ENCODE measurements around the gene SARNP.

SARNP gene

DNA sequence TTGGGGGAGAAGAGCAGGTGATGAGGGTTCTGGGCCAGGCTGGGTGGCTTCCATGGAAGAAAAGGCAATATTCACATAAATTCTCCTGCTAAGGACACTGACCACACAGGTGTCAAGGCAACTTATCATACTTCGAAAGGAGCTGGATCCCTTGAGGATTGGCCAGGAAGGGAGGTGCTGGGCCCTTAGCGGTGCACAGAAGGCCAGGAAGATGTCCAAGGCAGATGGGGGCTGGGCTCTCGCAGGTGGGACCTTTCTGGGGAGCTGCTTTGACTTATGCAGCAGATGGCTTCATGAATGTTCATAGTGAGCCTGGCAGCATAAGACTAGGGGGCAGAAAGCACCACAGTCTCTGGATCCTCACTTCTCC, 92.6 kb downstream of the SARNP start:
- no peak for DNase-seq (ENCODE audit: low read depth in 2 of 2)

DNA sequence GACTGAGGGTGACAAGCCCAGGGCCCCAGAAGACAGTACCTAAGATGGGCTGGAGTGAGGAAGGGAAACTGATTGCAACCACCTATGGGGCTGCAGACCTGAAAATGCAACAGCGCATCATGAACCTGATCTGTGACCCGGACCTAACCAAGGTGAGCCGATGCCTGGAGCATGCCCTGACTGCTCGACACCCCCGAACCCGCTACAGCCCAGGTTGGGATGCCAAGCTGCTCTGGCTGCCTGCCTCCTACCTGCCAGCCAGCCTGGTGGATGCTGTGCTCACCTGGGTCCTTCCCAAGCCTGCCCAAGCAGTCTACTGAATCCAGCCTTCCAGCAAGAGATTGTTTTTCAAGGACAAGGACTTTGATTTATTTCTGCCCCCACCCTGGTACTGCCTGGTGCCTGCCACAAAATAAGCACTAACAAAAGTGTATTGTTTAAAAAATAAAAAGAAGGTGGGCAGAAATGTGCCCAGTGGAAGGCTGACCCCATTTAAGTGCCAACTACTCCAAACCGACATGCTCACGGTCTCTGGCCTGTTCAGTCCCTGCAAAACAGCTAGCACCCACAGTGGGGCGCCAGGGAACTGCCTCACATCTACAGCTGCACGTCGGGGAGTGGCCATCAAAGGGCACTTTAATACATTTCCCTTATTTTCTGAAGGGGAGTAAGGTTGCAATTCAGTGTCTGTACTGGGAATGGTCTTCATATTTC, 93.1 kb downstream of the SARNP start:
- peak in 1 of 2 donors; percentile 52 for DNase-seq (ENCODE audit: low read depth in 2 of 2)

DNA sequence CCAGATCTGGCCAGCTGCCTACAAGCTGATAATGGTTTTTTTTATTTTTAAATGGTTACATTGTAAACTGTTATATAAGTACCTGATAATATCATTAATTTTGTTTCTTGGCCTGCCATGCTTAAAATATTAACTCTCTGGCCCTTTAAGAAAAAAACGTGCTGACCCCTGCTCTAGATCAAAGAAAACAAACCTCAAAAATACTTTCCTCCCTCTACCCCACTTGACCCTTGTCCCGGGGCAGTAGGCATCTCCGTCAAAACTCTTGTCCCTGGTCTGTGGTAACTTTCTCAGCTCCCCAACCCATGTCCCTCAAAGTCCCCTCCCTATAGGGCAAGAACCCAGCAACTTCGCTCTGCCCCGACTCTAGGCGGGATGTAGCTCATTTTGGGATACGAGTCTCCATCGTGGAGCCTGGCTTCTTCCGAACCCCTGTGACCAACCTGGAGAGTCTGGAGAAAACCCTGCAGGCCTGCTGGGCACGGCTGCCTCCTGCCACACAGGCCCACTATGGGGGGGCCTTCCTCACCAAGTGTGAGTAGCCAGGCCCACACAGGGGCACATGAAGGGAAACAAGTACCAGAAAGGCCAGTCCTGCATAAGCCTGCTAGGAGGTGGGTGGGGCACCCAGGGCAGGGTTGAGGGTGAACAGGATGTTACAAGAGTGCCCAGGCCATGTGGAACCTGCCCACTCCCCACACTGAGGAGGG, 93.9 kb downstream of the SARNP start:
- no peak for DNase-seq (ENCODE audit: low read depth in 2 of 2)

DNA sequence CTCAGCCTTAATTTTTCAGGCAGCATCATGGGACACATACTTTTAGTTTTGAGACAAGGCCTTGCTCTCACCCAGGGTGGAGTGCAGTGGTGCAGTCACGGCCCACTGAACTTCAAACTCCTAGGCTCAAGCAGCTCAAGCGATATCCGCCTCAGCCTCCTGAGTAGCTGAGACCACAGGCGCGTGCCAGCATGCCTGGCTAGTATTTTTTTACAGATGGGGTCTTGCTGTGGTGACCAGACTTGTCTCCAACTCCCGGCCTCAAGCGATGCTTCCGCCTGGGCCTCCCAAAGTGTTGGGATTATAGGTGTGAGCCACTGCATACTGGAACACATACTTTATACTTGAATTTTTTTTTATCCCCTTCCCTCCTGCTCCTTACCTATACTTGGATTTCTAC, 94.6 kb downstream of the SARNP start:
- DNase-seq (ENCODE audit: low read depth in 2 of 2): no peak

DNA sequence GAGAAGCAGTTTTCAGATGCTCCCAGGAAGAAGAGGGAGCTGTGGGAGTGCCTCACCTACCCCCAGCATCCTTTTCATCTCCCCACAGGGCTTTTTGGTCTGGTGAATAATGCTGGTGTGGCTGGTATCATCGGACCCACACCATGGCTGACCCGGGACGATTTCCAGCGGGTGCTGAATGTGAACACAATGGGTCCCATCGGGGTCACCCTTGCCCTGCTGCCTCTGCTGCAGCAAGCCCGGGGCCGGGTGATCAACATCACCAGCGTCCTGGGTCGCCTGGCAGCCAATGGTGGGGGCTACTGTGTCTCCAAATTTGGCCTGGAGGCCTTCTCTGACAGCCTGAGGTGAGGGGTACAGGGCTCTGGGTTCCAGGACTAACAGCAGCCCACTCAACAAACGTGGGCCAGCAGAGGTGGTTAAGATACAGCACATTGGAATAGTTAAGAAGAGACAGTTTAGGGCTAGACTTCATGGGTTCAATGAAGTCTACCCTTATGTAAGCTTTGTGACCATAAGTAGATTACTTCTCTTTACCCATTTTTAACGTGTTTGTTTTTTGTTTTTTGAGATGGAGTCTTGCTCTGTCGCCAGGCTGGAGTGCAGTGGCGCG, 95.8 kb downstream of the SARNP start:
- DNase-seq (ENCODE audit: low read depth in 2 of 2): no peak

DNA sequence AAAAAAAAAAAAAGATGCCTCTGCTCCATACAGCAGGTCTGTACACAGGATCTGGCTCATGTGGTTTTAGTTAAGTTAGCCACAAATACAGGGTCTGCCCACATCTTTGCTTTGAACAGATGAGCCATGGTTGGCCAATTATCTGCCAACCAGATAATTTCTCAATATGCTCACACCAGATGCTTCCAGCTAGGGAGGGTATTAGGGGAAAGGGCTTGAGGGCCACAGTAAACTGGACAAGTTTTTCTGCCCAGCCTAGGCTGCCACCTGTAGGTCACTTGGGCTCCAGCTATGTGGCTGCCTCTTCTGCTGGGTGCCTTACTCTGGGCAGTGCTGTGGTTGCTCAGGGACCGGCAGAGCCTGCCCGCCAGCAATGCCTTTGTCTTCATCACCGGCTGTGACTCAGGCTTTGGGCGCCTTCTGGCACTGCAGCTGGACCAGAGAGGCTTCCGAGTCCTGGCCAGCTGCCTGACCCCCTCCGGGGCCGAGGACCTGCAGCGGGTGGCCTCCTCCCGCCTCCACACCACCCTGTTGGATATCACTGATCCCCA, 96.6 kb downstream of the SARNP start:
- no peak for DNase-seq (ENCODE audit: low read depth in 2 of 2)

DNA sequence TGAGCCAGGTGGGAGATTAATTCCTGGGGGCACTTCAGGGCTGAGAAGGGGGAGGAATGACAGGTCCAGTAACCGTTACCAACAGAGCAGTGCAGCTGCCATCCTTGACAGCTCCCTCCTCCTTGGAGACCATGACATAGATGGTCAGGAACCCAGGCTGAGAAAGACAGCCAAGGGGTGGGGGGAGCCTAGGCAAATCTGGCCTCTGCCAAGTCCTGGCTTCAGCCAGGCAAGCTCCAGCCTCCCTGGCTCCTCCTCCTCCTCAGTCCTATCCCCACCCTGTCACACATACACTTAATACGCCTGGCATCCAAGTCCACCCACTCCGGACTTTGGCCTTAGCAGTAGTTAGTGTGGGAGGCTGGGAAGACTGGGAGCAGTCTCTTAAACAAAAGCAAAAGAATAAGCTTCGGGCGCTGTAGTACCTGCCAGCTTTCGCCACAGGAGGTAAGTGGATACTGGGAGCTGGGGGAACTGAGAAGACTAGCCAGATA, 97.4 kb downstream of the SARNP start, which contains the start of gene RDH5:
TSS of gene RDH5 (plus strand) at position 323 of the 494 bp plus-strand sequence. CDS start 792 bp downstream, outside the sequence.
- no peak for DNase-seq (ENCODE audit: low read depth in 2 of 2)

DNA sequence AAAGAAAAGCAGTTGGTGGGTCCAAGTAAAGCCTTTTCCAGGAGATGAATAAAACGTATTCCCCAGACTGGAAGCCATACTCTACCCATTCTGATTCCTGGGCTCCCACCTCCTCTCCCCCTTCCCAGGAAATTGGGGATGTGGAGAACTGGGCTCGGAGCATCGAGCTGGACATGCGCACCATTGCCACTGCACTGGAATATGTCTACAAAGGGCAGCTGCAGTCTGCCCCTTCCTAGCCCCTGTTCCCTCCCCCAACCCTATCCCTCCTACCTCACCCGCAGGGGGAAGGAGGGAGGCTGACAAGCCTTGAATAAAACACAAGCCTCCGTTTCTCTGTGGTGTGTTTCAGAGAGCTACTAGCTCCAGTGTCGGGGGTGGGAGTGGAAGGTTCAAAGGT, 98.2 kb downstream of the SARNP start:
- DNase-seq (ENCODE audit: low read depth in 2 of 2): no peak

DNA sequence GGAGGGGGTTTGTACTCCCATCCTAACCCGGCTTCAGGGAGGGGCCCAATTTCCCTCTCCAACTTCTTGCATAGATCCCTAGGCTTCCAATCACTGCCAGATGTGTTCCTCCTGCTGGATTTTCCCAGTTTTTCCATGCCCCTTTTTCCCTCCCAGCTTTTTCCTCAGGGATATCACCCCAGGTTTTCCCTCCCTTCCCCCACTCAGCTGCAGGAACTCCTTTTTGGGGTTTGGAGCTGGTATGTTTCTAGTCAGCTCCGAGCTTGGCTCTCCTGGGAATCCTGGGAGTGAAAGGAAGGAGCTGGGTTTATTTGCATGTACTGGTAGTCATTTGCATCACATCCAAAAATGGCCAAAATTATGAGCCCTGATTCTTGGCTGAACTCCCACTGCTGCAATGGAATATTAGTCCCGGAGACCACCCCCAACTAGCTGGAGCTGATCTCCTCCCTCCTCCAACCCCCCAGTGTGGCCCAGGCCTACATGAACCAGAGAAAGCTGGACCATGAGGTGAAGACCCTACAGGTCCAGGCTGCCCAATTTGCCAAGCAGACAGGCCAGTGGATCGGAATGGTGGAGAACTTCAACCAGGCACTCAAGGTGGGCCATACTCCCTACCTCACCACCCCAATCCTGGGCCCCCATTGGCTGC, 98.8 kb downstream of the SARNP start:
- no peak for DNase-seq (ENCODE audit: low read depth in 2 of 2)

DNA sequence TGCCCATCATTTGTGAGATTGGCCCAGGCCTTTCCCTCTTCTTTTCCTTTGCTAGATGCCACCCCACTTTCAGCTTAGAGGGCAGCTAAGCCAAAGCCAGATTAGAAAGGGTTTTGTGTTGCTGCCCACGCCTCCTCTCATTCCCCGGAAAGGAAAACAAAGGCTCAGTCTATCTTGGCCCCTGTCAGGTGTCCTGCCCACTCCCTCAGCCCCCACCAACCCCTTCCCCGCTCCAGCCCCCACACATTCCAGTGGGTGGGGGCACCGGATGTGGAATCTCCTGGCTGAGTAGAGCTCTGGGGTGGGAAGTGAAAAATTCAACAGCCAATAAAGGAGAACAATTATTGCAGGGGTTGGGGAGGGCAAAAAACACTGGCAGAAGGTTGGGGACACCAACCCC, 99.5 kb downstream of the SARNP start:
- no peak for DNase-seq (ENCODE audit: low read depth in 2 of 2)

DNA sequence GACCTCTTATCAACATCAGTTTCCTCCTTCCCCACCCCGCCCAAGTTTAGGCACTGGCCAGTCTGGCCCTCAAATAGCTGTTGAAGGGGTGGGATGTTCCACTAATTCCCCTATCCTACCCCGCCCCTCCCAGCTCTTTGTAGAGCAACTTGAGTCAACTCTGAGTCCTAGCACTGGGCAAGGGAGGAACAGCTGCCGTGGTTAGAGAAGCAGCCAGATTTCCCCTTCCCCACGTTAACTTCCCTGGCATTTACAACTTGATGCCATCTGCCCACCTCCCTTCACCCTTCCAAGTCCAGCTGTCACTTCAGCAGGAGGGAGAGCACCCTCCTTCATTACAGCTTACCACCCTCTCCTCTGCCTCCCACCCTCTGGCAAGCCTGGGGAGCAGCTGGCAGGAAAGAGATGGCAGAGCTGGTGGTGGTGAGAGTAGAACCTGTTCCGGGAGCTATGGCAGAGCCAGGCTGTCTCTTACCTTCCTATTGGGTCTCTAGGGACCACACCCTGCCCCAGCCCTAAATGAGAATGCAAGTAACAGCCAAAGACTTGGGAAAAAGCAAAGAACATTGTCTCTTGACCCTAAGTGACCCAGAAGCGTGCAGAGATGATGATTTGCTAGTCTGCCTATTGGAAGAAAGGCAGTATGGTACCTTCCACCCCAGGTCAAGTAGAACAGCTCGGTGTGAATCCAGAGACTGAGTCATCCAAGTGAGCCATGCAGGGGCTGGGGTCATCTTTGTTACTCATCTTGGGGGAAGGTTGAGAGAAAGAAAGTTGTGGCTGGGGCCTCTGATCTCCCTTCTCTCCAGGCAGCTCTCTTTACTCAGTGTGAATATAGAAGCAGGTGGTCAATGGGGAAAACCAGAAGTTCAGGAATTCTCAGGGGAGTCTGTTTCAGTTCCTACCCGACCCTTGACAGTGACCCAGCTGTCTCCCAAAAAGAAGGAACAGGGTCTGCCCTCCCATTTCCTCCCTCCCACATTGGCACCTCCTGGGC, 100.2 kb downstream of the SARNP start:
- DNase-seq (ENCODE audit: low read depth in 2 of 2): peak in 1 of 2 donors; percentile 26

DNA sequence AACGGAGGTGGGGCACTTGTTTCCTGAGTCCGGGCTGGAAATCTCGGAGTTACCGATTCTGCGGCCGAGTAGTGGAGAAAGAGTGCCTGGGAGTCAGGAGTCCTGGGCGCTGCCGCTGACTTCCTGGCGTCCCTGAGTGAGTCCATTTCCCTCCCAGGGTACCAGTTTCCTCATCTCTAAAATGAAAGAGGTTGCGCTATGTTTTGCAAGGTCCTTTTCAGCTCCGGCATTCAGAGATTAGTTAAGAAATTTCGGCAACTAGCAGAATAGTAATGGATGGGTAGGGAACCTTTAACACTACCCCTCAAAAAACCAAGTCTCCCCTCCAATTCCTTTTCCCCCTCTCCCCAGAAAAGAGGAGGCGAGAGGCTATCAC, 101.0 kb downstream of the SARNP start:
- DNase-seq (ENCODE audit: low read depth in 2 of 2): no peak

DNA sequence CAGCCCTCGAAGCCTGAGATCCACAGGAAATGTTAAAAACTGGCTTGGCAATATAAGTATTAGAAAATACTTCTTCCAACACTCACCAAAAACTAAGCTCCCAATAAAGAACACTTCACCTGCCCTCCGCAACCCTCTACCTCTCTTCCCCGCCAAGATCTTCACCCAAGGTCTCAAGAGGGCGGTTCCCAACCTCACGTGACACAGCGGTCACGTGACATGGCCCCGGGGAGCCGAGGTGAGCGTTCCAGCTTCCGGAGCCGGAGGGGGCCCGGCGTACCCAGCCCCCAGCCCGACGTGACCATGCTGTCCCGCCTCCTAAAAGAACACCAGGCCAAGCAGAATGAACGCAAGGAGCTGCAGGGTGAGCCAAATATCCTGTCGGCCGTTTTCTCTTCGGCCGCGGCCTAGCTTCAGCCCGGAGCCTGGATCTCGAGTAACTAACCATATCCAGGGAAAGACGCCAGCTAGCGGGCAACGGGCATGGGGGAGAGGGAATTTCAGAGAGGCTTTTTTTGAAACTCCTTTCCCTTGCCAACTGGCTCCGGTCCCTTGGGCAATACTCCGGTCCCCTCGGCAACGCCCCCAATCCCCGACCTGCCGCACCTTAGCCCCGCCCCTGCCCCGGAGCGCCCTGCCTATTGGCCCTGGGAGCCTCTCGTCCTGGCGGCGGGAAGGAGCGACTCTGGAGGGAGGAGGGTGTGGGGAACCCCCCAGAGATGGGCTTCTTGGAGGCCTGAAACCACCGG, 101.5 kb downstream of the SARNP start, which contains the start of gene BLOC1S1:
TSS of gene BLOC1S1 (plus strand) at position 214 of the 749 bp plus-strand sequence. CDS start at position 220, 6 bp downstream.
- peak; percentile 90 for DNase-seq (ENCODE audit: low read depth in 2 of 2)

DNA sequence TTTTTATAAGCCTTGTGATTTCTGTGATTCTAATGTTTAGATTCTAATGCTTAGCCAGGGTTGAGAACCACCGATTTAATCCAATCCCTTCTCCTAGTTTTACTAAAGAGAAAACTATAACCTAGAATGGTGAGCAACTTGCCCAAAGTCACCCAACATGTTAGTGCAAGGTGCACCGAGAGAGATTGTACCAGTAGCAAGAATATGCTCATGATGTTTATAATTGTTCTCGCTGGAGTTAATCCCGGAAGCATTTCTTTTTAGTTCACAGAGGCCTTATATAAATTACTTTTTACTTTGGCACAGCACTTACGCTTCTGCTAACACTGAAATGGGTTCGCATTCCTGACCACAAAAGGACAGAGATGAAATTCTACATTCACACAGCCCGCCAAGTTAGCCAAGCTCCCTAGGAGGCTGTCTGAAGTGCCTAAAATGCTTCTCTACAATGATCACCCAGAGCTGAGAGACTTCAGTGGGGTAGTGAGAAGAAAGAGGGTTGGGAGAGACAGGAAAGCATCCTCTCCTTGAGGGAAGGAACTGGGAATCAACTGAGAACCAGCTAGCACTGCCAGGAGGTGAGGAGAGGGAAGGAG, 102.3 kb downstream of the SARNP start:
- DNase-seq (ENCODE audit: low read depth in 2 of 2): no peak

DNA sequence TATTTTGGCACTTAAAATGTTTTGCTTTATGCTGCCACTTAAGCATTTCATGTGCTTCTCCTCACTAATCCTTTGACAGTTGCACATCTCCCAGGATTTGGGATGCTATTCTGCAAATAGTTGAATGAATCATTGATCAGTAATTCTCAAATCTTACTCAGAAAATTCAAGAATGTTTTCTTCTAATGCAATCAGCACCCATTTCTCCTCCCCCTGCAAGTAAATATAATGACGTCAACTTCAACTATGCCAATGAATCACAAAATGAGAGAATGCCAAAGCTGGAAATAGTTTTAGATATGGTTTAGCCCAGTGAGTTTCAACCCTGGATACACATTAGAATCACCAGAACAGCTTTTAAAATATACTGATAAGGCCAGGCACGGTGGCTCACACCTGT, 103.8 kb downstream of the SARNP start:
- DNase-seq (ENCODE audit: low read depth in 2 of 2): no peak

DNA sequence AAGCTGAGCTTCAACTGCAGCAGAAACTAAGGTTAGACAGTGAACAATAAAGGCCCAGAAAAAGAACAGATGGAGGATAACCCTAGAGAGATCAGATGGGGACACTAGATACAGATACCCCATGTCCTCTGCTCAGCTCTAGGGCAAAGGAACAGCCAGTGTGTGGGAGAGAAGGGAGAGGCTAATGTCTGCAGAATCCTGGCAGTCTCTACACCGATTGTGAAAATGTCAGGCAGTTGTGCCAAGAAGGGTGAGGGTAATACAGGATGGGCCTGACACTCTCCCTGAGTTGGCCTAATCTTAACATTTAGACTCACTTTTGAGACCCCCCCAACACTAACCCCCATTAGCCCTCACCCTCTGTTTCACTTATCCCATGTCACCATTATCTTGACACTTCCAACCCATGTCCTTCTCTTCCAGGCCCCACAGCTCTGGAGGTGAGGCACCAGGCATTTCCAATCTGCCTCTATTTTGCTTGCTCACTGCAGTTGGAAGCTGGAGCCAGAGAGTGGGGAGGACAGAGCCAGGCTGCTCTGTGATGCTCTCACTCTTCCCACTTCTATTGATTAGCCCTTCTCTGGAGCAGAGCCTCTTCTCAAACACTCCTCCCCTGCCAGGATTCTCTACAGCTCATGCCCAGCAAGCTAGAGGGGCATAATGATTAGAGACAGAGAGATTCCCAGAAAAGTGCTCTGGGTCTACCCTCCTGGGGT, 104.7 kb downstream of the SARNP start:
- DNase-seq (ENCODE audit: low read depth in 2 of 2): no peak

DNA sequence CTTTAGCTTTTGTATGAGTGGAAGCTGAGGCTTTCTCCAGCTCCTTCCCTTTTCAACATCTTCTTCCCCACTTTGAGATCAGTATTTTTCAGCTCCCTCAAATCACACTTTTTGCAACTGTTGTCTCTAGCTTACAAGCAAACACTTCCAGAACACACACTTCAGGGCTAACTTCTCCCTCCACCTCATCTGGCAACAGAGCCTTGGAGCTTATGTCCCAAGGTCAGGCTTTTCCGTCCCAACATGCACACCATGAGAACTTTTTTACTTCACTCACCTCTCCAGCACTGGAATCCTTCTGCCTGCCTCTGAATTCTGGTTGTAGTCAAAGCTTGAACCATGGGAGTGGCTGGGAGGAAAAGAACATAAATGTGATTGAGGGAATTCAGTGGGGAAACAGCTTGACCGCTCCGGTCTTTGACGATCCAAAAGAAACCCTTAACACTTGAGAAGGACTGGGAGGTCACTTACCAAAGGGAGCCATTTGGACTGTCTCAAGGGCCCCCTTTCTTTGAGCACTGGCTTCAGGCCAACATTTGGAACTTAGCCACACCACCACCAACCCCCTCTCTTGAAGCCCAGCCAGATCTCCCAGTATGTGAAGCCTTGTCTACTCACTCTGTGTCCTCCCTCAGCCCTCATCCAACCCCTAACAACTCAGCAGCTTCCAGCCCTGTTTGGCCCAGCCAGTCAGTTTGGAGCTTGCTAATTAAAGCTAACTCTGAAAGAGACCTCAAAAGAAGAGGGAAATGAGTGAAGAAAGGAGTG, 105.6 kb downstream of the SARNP start:
- no peak for DNase-seq (ENCODE audit: low read depth in 2 of 2)

DNA sequence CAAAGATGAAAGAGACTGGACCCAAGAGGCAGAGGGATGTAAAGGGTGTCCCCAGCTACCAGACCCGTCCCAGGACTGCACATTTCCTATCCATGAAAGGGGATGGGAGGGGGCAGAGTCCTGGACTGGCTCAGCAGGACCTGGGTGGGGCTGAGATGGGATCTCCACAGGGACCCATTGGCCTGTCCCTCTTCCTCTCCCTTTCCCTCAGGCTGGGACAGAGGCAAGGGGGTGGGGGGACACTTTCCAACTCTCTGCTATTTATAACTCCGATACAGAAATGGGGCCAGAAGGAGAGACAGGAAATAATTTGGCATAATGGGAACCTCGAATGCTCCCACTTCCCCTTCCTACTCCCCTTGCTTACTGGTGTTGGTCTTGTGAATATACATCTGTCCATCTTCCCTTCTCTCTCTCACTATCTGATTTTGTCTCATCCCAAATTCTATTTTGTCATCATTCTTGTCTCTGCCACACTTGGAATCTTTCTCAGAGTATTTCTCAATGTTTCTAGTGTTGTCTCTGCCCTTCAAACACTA, 108.8 kb downstream of the SARNP start:
- no peak for DNase-seq (ENCODE audit: low read depth in 2 of 2)

Data from stimulated activated CD8-positive, alpha-beta memory T cell treated with anti-CD3 and anti-CD28 coated beads, Interleukin-15, amount 100 ng/mL, for 48 hours (primary cell).